Cerebellar cortex (tissue), 1 donor: ENCODE measurements around the gene SMYD3.
"Not testable (repeated sequence)": the region's sequence is repeated elsewhere in the genome, so short reads cannot be mapped to it uniquely, and the experiment has no call there.

Source experiments
- DNase-seq: peaks from one replicate; pipeline ENCODE4 v3.0.0-alpha.2; 2015; ENCODE audit warnings: low spot score

SMYD3 gene

DNA sequence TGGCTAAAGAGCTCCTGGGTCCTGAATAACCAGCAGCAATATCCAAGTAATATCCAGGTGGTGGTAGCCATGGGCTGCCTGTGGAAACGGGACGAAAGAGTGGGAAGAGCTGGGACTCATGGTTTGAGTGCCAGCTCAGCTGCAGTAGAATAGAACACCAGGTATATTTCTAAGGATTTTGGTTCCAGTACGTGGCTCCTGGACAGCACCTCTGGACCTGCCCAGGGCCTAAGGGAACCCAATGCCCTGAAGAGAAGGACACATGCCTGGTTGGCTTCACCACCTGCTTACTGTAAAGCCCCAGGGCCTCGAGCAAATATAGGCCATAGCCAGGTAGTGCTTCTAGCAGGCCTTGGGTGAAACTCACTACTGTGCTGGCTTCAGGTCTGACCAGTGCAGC lies 785.6 kb downstream of the SMYD3 start:
- no peak for DNase-seq

DNA sequence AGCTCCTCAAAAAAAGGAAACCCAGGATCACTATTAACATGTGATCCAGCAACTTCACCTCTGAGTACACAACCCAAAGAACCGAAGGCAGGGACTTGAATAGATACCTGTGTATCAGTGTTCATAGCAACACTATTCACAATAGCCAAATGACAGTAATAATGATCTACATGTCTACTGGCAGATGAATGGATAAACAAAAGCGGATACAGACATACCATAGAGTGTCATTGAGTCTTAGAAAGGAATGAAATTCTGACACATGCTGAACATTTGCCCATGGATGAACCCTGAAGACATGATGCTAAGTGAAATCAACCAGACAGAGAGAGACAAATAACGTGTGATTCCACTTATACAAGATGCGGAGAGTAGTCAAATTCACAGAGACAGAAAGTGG lies 788.1 kb downstream of the SMYD3 start:
- DNase-seq: no peak

DNA sequence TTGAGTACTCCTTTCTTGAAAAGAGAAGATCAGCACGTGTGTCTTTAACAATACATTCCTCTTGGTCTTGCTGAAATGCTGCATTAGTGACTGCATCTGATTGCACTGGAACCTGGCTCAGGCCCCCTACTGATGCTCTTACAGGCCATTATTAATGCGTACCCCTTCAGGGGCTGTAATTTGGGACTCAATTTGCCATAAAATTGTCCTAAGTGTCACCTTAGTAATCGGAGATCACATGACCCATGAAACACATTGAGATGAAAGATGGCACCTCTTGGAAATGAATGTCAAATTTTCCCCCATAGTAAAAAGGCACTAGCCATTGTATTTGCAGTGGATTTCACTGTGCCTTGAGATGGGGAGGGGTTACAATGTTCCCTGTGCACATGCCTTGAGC lies 789.0 kb downstream of the SMYD3 start:
- DNase-seq: no peak

DNA sequence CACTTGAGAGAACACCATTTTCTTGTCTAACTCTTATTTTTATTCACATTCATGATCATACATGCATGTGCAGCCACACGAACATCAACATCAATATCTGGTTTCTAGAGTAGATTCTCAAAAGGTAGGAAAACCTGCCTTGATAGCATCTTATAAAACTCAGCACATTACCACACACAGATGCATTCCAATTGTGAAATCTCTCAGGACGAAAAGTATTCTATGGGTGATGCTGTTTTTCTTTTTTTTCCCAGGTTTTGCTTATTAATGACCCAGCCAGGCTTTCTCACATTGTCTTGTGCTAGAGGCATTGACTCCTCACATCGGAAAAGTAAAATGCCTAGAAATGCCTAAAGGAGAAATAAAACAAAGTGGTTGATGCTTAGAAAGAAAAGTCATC lies 789.5 kb downstream of the SMYD3 start:
- no peak for DNase-seq

DNA sequence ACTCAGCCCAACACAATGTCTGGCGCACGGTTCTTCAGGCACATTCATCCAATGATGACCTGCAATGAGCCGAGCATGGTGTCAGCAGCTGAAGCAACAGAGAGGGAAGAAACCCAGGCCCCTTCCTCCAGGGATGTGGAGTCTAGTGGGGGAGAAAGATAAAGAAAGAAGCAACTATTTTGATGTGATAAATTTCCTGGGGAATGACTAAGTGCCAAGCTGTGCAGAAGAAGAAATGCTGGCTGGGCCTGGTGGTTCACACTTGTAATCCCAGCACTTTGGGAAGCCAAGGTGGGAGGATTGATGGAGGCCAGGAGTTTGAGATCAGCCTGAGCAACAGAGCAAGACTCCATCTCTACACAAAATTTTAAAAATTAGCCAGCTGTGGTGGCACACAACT lies 790.5 kb downstream of the SMYD3 start:
- DNase-seq: no peak

DNA sequence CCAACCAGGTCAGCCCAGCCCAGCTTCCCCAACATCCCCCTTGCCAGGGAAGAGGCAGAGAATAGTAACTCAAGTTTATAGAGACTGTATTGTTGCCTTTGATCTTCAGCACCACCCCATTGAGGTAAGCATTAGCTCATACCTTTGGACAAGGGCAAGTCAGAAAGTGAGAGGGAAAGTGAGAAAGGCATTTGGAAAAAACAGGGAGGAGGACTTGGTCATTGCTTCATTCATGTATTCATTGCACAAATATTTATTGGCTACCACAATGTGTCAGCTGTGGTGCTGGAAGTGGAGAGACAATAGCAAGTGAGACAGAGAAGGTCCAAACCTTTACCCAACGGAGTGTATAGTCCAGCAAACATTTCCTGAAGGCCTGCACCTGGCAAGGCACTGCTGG lies 791.1 kb downstream of the SMYD3 start:
- DNase-seq: no peak

DNA sequence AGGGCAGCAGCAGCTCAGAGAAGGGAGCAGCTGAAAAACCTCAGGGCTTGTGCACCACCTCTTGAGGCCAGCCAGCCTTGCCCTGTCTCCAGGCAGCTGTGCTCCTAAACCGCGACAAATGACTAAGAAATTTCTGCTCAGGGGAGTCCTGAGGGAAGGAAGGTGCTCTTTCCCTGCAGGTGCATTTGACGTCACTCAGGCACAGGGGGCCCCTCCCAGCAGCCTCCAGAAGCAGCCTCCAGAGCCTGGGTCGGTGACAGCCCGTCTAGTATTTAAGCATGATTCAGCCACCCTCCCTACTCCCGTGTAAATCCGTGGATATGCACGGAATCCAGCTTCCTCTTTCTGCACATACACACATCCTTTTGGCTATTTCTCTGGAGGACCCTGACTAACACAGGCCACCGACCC lies 791.8 kb downstream of the SMYD3 start:
- no peak for DNase-seq

DNA sequence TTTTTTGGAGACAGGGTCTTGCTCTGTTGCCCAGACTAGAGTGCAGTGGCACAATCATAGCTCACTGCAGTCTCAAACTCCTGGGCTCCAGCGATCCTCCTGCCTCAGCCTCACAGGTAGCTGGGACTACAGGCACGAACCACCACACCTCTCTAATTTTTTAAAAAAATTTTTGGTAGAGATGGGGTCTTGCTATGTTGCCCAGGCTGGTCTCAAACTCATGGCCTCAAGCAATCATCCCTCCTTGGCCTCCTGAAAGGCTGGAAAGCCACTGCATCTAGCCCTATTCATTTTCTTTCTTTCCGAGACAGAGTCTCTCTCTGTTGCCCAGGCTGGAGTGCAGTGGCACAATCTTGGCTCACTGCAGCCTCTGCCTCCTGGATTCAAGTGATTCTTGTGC lies 793.1 kb downstream of the SMYD3 start:
- not testable (repeated sequence) for DNase-seq

DNA sequence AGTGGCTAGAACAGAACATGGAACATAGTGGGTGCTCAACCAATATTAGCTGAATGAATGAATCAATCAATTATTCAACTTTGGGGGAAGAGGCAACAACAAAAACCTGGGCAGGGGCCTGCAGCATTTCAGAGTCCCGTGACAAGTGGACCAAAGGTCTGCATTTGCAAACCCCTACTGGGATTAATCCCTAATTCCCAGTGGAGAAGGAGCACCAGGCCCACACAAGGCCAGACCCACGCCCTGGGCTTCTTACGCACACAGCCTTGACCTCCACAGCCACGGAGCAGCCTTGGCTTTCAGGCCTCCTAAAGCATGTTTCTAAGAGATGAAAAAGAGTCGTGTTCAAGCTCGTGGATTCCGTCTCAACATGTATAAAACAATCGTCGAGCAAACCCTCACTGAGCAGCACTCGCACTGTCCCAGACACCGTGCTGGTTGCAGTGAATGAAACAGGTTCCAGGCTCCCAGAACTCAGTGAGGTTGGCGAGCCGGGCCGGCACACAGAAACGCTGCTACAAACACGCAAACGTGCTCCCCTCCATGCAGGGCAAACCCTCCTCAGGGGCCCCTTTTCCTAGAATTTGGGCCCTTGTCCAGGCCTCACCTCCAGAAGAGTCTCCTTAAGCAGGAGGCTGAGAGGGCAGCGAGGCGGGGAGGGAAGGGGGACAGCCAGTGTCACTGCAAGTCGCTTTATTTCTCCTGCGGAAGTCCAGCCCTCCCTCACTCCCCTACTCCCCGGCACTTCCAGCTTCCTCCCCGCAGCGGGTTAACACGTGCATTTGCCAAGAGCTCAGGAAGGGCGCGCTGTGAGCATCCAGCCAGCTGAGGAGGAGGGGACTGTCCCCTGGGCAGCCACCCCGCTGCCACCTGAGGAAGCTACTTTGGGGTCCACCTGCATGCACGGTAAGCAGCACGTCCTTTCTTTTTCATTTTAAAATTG lies 795.8 kb downstream of the SMYD3 start:
- DNase-seq: no peak

DNA sequence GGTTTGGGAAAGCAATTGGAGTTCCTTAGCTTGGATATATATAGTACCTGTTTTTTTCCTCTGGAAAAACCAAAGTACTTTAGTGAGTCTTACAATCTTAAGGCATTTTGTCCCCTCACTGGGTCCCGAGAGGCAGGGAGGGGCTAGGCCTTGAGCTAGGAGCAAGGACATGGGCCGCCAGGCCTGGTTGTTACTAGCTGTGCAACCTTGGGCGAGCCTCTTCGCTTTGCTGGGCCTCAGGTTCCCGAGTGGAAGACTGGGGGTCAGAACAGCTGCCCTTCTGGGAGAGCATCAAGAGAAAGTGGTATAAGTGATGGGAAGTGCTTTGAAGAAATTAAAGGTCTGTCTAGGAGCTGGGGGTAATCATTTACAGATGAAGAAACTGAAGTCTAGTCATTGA lies 799.1 kb downstream of the SMYD3 start:
- no peak for DNase-seq

DNA sequence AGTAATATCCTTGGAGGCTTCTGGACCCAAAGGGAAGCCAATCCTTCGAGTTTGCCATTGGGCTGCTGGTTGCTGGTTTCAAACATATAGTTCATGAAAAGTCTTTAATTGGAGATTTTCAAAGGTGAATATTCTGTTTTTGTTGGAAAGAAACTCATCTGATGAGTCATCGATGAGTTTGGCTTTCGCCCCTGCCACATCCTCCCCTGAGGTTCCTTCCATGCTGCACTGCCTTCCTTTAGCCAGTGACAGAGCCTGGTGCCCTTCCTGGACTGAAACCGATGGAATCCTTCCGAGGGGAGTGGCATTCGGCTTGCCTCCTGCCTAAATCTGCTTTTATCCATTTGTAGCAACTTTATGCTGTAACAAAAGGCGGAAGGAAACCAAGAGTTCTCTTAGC lies 802.3 kb downstream of the SMYD3 start:
- DNase-seq: no peak

DNA sequence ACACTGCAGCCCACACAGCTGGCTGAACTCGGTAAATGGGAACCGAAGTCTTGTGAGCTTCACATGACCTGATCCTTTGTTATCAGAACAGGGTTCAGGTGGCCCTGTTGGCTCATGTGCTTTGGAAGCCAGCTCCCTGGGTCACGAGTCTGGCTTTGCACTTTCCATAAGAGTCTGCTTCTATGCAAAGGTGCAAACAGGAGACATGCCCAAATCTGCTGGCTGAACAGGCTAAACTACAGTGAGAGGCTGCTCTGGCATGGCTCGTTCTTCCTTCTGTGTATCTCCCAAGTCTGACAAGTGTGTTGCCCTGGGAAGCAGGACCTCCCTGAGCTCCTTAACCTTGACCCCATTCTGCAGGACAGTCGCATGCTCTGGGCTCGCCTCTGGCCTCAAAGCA lies 802.7 kb downstream of the SMYD3 start:
- no peak for DNase-seq

DNA sequence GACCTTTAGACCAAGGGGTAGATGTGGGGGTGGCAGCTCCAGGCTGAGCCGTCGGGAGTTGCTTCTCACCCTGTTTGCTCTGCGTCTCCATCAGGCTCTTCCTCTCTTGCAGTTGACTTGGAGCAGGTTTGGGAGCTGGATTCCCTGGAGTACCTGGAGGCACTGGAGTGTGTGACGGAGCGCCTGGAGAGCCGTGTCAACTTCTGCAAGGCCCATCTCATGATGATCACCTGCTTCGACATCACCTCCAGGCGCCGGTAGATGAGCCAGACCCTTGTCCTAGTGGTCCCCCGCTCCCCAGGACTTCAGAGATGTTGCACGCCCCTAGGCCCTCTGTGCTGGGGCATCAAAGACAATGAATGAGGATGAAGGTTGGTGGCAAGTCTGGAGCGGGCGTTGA lies 804.7 kb downstream of the SMYD3 start:
- no peak for DNase-seq

DNA sequence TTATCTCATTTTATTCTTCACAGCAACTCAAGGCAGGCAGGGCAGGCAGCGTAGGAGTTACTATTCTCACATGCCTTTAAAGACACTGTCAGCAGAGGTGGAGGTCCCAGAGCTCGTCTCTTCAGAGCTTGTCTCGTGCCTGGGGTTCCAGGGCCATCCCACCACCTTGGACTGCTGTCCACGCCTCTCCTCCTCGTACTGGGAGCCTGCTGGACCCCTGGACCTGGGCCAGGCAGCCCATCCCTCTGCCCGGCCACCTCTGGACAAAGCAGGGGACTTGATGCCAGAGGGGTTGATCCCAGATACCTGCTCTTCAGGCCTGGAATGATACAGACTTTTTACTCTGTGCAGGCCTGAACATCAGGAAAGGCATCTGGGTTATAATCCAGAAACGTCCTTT lies 805.4 kb downstream of the SMYD3 start:
- DNase-seq: no peak

DNA sequence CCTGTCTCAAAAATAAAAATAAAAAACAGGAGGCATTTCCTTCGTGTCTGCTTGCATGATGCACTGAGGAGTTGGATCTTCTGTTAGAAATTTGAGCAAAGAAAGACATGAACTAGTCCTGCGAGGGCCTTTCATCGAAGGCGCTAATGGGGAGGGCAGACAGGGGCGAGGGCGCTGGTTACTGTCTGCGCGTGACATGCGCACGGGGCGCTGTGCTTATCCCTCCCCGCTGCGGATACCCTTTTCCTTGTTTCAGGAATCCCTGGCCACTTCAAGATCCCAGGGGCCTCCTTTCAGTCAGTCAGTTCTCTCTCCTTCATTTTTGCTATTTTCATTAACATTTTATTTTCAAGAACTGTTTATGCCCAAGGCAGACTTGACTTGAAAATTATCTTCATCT lies 806.4 kb downstream of the SMYD3 start:
- no peak for DNase-seq
